Measurements from ENCODE around the gene MRPL23.

MRPL23 gene

DNA sequence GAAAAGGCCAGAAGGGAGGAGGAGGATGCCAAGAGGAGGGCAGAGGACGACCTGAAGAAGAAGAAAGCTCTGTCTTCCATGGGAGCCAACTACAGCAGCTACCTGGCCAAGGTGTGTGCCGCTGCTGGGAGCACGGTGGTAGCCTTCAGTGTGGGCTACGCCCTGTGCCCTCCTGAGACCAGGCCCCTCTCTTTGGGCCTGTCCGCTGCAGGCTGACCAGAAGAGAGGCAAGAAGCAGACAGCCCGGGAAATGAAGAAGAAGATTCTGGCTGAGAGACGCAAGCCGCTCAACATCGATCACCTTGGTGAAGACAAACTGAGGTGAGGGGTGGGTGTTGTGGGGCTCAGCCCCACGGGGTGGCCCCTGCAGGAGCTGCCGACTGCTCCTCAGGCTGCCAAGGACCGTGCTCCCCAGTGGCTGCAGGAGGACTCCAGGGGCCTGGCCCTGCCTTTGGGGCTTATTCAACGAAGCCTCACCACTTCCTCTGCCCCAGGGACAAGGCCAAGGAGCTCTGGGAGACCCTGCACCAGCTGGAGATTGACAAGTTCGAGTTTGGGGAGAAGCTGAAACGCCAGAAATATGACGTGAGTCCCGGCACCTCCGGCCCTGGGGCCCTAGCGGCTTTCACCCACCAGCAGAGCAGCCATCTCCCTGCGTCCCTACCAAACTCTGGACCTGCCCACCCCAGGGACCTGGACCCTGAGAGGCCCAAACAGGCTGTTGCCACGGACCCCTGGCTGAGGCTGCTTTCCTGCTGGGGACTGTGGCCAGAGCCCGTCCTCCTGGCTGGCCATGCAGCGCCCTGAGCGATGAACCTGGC is 12.6 kb upstream of the MRPL23 start:
- DNase-seq = peak in 1 of 2 donors; percentile 6

DNA sequence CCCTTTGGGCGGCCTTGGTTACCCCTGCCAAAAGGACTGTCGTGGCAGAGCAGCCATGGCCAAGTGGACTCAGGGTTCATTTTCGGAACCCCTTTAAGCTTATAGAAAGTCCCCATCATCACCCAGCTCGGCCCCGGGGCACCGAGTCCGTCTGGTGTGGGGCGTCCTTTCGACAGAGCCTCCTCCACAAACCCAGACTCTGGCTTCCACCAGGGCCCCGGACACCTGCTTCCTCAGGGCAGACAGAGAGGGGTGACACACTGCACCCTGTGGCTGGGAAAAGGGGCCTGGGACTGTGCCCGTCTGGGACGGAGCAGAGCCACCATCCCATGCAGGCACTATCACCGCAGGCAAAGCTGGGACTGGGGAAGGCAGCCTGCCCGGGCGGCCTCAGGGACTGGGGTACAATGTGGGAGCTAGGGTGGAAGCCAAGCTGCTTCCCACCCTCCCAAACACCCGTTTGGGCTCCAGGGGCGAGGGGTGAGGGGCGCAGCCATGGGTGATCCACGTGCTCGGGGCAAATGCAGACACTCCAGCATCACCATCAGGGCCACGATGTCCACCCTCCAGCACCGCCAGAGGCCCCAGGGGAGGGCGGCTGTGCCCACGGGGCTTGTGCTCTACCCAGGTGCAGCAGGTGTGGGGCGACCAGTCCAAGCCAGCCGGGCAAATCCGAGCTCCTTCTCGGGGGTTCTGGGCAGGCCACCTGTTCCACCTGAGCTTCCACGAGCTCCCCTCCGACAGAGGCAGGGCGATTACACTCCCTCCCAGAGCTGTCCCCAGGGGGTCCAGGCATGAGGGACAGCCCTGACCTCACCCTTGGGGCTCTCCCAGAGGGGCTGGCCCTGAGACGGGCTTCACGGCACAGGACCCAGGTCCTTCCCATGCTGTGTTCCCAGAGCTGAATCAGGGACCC is 11.7 kb upstream of the MRPL23 start:
- peak in 1 of 2 donors; percentile 10 for DNase-seq

DNA sequence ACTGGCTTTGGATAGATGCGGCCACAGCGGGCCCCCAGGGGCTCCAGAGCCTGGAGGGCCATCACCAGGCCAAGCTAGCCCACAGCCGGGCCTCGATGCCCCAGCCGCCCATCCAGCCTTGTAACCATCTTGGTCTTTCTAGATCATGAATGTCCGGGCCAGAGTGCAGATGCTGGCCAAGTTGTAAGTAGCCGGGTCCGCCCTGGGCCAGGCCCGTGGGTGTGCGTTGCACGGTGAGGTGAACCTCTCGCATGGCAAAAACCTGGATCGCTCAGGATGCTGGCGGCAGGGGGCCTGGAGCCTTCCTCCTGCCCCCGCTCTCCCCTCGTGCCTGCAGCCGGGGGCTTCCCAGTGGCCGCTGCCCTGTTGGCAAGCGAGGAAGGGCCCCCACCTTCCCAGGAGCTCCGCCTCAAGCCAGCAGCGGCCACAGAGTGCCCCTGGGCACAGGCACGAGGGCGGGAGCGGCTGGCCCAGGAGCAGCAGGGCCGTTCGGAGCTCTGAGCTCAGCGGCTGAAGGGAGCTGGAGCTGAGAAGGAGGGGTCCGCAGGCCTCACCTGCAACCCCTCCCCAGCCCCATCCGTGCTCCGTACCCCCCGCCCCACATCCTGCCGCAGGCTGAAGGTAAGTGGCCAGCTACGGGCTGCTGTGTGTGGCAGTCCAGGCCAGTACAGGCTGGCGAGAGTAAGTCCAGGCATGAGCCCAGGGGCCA is 10.9 kb upstream of the MRPL23 start:
- DNase-seq = peak in 1 of 2 donors; percentile 8

DNA sequence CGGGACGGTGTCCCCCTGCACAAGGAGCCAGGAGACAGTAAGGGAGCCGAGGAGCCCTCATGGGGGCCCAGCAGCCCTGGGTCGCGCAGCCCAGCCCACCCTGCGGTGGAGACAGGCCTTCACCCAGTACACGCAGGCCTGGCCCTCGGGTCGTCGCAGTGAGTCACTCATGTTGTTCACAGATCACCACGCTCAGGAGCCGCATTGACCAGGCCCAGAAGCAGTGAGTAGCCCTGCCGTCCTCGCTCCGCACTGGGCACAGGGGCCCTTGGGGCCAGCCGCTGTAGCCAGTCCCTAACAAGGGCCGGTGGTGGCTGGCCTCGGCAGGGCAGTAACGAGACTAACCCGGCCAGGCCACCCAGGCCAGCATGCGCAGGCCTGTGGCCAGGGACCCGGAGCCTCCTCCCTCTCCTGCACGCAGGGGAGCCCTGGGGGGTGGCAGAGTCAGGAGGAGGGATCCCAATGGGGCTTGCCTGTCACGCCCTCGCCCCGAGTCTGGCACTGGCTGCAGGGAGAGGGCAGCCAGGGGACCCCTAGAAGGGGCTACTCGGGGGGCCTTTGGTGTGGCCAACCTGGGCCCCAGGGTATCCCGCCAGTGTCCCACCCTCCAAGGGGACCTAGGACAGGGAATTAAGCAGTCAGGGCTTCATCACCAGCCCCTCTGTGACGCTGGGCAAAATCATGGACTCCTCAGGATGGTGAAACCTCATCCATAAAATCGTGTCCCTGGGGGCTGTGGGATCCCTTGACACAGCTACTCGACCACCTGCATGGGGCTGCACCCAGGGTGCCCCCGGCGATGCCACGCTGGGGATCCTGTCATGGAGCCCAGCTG is 10.1 kb upstream of the MRPL23 start:
- peak in 1 of 2 donors; percentile 8 for DNase-seq

DNA sequence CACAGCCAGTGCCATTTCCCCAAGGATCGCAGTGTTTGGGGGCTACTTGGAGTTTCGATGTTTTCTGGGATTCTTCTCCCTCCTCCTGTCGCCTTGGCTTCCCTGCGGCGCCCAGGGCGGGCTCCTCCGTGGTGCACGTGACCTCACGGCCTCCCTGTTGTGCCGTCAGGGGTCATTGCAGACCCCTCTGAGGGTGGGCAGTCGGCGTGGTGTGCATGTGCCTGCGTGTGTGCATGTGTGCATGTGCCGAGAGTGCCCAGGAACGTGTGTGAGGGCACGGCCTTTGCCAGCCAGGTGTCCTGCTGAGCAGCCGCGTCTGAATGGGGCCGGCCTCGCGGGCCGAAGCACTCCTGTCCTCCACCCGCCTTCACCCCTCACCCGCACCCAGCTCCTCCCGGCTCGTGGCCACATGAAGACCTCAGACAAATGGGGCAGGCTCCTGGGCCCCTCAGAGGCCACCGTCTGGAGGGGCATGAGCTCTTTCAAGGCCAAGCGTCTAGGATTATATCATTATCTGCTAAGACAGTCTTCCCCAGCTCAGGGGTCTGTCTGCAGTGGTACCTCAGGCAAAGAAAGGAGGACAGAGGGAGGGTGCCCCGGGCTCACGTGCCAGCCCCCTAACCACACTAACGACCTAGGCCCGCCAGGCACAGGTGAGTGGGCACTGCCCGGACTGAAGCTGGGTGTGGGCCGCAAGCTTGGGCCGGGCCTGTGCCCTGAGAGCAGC is 9.4 kb upstream of the MRPL23 start:
- DNase-seq = no peak

DNA sequence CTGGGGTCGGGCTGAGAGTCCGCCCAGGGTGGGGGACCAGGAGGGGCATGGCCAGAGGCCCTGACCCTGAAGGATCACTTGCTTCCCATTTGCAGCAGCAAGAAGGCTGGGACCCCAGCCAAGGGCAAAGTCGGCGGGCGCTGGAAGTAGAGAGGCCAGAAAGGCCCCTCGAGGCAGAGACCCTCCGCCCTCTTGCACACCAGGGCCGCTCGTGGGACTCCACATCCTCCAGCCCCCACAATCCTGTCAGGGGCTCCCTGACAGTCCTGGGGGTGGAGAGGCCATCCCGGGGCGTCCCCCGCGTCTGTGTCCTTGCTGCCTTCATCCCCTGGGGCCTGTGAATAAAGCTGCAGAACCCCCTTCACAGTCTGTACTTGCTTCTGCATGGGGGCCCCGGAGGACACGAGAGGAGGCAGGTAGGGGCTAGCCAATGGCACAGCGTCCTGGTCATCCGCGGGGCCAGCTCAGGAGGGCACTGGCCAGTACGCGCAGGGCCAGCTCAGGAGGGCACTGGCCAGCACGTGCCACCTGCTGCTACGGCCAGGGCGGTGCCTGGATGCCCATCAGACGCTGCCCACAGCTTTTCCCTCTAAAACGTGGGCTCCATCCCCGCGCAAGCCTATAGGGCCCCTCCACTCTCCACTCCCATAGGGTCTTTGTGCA is 8.7 kb upstream of the MRPL23 start:
- DNase-seq = peak in 1 of 2 donors; percentile 10

DNA sequence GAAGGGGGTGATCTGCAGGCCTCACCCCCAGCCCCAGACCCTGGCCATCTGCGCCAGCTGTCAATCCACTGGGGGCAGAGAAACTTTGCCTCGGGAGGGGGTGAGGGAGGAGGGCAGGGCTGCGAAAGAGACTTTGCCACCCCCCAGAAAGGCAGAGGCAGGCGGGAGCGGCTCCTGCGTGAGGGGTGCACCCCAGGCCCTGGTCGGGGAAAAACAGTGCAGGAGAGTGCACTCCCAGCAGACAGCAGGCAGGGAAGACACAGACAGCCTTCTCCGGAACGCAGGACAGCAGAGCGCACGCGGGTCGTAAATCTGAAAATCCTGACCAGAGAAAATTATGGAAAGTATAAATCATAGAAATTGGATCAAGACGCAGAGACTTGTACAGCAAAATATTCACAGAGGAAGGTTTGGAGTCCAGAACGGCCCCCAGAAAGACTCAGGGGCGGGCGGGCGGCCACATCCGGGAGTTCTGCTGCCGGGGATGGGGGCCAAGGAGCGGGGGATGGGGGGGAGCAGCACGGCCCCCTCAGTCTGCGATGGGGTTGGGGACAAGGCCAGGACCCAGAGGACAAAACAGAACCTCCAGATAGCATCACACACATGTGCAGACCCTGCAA is 8.0 kb upstream of the MRPL23 start:
- DNase-seq = peak in 1 of 2 donors; percentile 11

DNA sequence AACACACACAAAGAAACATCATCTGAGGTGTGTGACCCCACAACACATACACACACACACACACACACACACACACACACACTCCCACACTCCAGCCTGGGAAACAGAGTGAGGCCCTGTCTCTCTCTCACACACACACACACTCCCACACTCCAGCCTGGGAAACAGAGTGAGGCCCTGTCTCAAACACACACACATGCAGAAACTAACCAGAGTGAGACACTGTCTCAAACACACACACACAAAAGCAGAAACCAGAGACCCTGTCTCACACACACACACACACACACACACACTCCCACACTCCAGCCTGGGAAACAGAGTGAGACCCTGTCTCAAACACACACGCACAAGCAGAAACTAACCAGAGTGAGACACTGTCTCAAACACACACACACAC is 7.3 kb upstream of the MRPL23 start:
- DNase-seq = peak in 1 of 2 donors; percentile 10

DNA sequence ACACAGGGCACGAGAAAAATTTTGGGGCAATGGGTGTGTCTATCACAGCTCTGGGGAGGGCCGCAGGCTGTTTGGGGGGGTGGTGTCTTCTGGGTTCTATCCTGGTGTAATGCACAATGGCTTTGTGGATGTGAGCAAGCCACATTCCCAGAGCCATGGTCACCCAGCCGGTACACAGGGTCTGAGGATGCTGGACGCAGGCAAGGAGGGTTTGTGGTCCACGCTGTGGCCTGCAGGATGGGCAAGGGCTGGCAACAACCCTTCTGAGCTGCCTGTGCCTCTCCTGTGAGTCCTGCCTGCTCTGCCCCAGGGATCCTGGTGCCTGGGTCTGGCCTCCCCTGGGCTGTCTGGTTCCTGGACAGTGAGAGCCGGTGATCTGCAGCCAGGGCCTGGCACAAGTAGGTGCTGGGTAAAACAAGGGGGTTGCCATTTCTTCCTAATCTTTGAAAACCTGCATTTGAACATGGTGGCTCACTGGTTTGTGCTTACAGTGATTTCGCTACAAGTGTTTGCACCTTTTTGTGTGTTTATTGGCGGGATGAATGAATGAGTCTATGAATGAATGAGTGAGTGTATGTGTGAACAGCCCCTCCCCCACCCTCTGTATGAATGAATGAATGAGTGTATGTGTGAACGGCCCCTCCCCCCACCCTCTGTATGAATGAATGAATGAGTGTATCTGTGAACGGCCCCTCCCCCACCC is 4.4 kb upstream of the MRPL23 start:
- peak in 1 of 2 donors; percentile 7 for DNase-seq

DNA sequence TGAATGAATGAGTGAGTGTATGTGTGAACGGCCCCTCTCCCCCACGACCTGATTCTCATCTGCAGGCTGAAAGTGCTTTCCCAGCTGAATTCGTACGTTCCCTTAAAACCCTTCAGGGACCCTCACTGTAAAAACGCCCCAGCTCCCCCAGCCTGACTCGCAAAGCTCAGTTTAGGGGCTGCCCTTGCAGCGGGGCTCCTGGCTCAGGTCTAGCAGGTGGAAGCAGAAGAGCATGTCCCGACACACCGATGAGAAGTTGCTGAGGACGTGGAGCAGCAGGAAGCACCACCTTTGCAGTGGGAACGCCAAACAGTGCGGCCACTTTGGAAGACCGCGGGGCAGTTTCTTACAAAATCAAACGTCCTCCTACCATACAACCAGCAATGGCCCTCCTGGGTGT is 3.6 kb upstream of the MRPL23 start:
- DNase-seq = peak in 1 of 2 donors; percentile 5

DNA sequence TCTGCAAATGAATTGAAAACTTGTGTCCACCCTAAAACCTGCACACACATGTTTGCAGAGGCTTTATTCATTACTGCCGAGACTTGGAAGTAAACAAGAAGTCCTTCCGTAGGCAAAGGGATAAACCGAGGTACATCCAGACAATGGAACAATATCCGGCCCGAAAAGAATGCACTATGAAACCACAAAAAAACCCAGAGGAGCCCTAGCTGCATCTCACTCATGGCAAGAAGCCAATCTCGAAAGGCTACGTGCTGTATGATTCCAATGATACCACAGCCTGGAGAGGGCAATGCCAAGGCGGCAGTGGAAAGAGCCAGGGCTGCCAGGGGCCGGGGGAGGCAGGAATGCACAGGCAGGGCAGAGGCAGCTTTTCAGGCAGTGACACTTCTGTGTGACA is 3.2 kb upstream of the MRPL23 start:
- no peak for DNase-seq

DNA sequence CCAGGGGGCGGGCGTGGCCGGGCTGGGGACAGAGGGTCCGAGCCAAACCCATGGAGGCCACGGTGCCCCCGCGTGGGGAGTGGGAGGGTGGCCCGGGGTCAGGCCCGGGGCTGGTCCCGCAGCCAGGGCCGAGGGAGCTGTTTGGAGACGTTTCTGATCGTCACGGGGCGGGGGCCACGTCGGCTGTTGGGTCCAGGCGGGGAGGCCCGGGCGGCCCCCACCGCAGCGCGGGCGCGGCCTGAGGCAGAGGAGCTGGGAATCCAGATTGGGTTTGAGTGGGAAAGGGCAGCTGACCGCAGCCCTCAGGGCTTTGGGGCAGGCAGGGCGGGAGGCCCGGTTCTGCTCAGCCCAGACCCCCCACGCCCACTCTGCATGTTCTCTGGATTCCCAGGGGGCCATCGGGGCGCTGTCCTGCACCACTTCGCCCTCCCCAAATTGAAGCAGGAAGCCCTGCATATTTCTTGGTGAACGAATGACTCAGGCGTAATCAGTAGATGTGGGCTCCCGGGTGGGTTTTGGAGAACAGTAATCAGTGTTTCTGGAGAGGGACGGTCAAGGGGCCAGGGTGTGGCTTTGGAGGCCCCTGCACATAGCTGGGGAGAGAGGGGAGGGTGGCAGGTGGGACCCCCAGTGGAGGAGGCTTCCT is 583 bp downstream of the MRPL23 start:
- no peak for DNase-seq

DNA sequence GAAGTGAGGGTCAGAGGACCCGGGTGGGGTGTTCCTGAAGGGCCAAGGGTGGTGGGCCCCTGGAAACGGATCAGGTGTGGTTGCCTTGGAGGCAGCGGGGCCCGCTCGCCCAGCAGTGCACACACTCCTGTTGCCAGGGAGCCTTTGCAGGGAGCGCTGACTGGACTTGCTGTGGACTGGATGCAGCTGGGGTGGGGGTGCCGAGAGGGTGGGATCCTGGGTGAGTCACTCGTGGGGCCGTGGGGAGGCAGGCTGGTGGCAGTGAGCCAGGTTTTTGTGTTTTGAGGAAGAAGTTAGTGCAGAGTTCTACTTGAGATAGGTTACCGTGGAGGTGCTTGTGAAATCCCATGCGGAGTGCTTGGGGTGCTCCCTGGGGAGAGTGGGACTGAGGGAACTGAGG is 1.3 kb downstream of the MRPL23 start:
- DNase-seq = no peak

DNA sequence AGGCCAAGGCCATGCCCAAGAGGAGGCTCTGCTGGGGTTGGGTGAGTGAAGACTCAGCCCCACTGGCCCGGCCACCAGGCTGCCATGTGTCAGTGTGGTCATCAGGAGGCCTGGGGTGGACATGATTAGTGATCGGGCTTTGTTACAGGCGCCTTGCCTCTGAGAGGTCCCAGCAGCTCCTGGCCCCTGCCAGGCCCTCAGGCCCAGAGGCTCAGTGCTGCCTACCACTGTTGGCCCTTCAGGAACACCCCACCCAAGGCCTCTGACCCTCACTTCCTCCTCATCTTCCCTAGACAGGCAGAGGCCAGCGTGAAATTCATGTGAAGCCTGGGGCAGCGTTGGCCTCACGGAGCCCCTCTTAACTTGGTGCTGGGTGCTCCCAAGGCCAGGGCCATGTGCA is 2.2 kb downstream of the MRPL23 start:
- no peak for DNase-seq

DNA sequence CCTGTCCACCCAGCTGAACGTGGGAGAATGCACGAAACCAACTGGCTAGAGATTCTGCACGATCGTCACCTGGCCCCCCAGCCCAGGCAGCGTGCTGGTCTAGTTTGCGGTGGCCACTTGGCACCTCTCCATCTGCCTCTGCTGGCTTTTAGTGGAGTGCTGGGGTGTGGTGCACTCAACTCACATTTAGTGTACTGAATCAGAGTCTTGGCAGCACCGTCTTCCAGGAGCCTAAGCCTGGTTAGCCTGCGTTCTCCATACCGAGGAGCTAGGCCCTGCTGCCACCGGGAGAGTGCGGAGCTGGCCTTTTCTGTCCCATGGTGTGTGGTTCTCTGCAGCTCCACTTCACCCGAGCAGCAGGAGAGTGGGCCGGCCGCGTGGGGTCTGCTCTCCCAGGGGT is 2.8 kb downstream of the MRPL23 start:
- DNase-seq = no peak

DNA sequence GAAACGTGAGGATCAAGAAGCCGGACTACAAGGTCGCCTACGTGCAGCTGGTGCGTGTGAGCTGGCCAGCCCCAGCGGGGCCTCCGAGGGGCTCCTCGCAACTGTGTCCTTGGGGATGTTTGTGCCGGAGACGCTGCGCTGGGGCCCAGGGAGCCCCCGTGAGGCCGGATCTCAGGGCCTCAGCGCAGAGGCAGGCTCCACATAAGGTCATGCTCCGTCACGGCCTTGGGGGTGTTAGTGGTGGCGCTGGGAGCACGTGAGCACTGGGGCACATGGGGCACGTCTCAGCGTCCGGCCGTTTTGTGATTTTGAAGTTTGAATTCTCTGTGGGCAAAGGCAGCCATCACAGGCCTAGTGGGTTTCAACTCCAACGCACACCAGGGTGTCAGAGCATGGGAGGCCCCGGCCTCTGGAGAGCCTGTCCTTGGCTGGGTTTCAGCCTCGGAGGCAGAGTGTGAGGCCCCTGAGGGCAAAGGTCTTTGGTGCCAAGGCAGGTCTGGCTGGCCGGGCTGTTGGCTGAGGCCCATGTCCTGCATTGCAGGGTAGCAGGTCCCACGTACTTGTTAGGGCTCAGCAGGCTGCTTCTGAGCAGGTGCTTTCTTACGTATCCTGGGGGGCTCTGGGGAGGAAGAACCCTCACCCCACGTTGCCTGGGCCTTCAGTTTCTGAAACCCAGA is 5.8 kb downstream of the MRPL23 start:
- no peak for DNase-seq

DNA sequence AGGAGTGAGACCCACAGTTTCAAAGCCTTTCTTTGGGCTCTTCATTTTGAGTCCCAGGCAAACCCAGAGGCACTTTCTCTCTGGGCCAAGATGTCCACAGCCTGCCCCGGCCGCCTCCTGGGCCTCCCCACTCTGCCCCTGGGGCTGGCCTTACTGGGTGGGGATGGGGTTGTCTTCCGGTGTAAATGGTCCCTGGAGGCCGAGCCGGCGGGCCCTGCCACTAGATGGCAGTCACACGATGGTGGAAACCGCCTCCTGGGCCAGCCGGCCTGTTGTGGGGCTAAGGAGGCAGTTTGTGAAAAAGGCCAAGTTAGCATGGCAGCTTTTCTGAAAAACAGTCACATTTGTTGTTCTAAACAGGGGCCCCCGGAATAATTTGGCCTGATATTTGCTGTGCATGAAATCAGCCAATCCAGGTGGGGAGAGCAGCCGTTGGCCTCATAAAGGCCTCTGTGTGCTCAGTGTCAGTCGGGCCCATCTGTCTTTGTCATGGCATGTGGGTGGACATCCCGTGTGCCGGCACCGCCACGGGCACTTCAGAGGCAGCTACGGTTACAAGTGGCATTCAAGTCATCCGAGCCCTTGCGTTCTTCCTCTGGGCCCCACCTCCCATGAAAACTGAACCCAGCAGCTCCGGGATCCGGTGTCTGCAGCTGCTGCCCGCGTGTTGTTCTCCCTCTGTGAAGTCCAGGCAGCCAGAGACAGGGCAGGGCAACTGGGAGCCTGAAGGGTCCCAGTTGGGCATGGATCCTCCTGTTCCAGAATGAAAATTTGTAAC is 6.5 kb downstream of the MRPL23 start:
- no peak for DNase-seq

DNA sequence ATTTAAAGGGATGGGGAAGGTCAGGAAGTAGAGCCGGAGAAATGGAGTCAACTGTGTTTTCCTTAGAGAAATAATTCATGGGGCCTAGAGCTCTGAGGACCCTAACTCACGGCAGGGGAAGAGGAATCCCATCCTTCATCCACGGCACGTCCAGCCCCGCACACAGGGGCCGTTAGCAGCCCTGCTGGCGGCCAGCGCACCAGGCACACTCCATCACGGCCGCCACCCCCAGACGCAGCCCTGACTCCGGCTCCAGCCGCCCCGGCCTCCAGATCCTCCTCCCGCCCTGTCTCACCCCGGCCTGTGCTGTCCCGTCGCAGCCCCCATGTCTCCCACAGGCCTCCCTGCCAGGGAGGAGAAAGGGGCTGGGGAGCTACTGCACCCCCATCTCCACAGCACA is 11.2 kb downstream of the MRPL23 start:
- DNase-seq = no peak
